Brain microvascular endothelial cell (primary cell): Measurements from ENCODE around the gene ATP5PB.

Source experiments
- DNase-seq: peaks from one replicate; pipeline ENCODE4 v3.0.0-alpha.2; 2020
- H3K27ac ChIP-seq: fragments of 250-450 bp; sonication (Bioruptor Pico); 2 replicates; pipeline ENCODE4 v1.5.1; 2020; ENCODE audit warnings: mild to moderate bottlenecking, moderate library complexity
- H3K27me3 ChIP-seq: fragments of 250-450 bp; sonication (Bioruptor Pico); replicated peaks from 2 replicates; pipeline ENCODE4 v1.5.1; 2020; ENCODE audit warnings: mild to moderate bottlenecking
- H3K36me3 ChIP-seq: fragments of 250-450 bp; sonication (Bioruptor Pico); replicated peaks from 2 replicates; pipeline ENCODE4 v1.5.1; 2020; ENCODE audit warnings: mild to moderate bottlenecking
- H3K4me3 ChIP-seq: 2 replicates; pipeline ENCODE4 v1.5.1; 2011; ENCODE audit warnings: low read depth, mild to moderate bottlenecking, control low read depth, low read length, moderate library complexity
- in situ Hi-C: cut with HindIII; loops from 2 replicates; pipeline ENCODE4 v1.10.0; 2017; ENCODE audit warnings: low sequenced_read_pairs, low pct_ligation_motif_present
- TF ChIP-seq, protein P1 (sequence below): IDR thresholded peaks from 2 replicates; pipeline ENCODE4 v1.5.1; 2011; ENCODE audit warnings: low read depth, mild to moderate bottlenecking, moderate library complexity, low read length, control low read depth, inconsistent platforms; ENCODE audit errors: missing control alignments

Gene ATP5PB

DNA sequence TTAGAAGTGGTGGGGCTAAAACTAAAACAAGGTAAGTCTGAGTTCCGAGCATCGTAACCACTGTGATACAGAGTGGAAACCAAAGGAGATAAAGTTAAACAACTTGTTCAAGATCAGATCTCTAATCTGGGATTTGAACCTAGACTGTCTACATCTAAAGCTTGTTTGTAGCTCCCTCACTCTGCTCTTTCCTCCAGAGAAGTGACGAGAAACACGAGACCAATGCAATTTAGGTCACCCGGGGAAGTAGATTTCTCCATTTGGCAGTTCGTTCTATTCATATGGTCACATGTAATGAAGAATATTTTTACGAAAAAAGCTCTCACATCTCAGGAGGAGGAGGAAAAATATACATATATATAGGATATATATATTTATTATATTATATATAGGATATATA lies 52.4 kb downstream of the ATP5PB start:
- Histone ChIP-seq H3K27ac (no peak overlapping the region), H3K4me3 (no peak overlapping the region), H3K36me3 (no peaks in the 10 kb centered on the region), H3K27me3 (no peaks in the 10 kb centered on the region)
- no peak for DNase-seq
- TF ChIP-seq, protein P1, sequence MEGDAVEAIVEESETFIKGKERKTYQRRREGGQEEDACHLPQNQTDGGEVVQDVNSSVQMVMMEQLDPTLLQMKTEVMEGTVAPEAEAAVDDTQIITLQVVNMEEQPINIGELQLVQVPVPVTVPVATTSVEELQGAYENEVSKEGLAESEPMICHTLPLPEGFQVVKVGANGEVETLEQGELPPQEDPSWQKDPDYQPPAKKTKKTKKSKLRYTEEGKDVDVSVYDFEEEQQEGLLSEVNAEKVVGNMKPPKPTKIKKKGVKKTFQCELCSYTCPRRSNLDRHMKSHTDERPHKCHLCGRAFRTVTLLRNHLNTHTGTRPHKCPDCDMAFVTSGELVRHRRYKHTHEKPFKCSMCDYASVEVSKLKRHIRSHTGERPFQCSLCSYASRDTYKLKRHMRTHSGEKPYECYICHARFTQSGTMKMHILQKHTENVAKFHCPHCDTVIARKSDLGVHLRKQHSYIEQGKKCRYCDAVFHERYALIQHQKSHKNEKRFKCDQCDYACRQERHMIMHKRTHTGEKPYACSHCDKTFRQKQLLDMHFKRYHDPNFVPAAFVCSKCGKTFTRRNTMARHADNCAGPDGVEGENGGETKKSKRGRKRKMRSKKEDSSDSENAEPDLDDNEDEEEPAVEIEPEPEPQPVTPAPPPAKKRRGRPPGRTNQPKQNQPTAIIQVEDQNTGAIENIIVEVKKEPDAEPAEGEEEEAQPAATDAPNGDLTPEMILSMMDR: no peak
- in situ Hi-C loops: no loop called here

- no peak within 1 kb of the TSS for H3K4me3 ChIP-seq
- no peak for DNase-seq
- TF ChIP-seq, protein P1: no peak
- H3K27ac ChIP-seq: no peak within 1 kb of the TSS
- no peaks in the 10 kb centered on the region for H3K36me3 ChIP-seq
- no peaks in the 10 kb centered on the region for H3K27me3 ChIP-seq
- in situ Hi-C loops: no loop called here
Observed at GRCh38 chr1:111503585-111504060, 54.4 kb downstream of the ATP5PB start, which contains the start of the genes ADORA3 and TMIGD3. TSS of gene ADORA3 (minus strand) at chr1:111503633. CDS start at chr1:111503354, 279 bp downstream. TSS of gene TMIGD3 (minus strand) at chr1:111503633. CDS start at chr1:111503354, 279 bp downstream.

GRCh38 chr1:111504097-111504496 lies 54.8 kb downstream of the ATP5PB start:
- TF ChIP-seq, protein P1: no peak

GRCh38 chr1:111505641-111506119 lies 56.4 kb downstream of the ATP5PB start:
- Histone ChIP-seq H3K27ac (no peak overlapping the region), H3K36me3 (no peaks in the 10 kb centered on the region), H3K4me3 (no peak overlapping the region), H3K27me3 (no peaks in the 10 kb centered on the region)
- TF ChIP-seq, protein P1: no peak
- no peak for DNase-seq
- in situ Hi-C loops: no loop called here

More at GRCh38 chr1:111504097-111504496, 54.8 kb downstream of the ATP5PB start:
- Histone ChIP-seq H3K27ac (no peak overlapping the region), H3K27me3 (no peaks in the 10 kb centered on the region), H3K36me3 (no peaks in the 10 kb centered on the region), H3K4me3 (no peak overlapping the region)
- in situ Hi-C loops: no loop called here
- no peak for DNase-seq

GRCh38 chr1:111506561-111506960 lies 57.3 kb downstream of the ATP5PB start:
- DNase-seq: no peak
- in situ Hi-C loops: no loop called here
- Histone ChIP-seq H3K27me3 (no peaks in the 10 kb centered on the region), H3K4me3 (no peak overlapping the region), H3K27ac (no peak overlapping the region), H3K36me3 (no peaks in the 10 kb centered on the region)
- TF ChIP-seq, protein P1: no peak
